GM18526 (cell line): ENCODE data around the gene PMAIP1.

ENCODE experiments used
- POLR2A ChIP-seq: IDR thresholded peaks from 3 replicates; pipeline ENCODE4 v1.6.1; 2011; ENCODE audit not compliant: insufficient read length; ENCODE audit errors: extremely low read depth

Gene PMAIP1

DNA sequence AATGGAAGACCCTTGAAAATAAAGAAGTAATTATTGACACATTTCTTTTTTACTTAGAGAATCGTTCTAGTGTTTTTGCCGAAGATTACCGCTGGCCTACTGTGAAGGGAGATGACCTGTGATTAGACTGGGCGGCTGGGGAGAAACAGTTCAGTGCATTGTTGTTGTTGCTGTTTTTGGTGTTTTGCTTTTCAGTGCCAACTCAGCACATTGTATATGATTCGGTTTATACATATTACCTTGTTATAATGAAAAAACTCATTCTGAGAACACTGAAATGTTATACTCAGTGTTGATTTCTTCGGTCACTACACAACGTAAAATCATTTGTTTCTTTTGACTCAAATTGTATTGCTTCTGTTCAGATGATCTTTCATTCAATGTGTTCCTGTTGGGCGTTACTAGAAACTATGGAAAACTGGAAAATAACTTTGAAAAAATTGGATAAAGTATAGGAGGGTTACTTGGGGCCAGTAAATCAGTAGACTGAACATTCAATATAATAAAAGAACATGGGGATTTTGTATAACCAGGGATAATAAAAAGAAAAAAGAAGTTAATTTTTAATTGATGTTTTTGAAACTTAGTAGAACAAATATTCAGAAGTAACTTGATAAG lies 3.3 kb downstream of the PMAIP1 start:
- TF ChIP-seq POLR2A: no peak

GRCh38 chr18:59904011-59904601 lies 4.3 kb downstream of the PMAIP1 start:
- no peak for TF ChIP-seq POLR2A

GRCh38 chr18:59905686-59906091 lies 5.9 kb downstream of the PMAIP1 start:
- TF ChIP-seq POLR2A: no peak

DNA sequence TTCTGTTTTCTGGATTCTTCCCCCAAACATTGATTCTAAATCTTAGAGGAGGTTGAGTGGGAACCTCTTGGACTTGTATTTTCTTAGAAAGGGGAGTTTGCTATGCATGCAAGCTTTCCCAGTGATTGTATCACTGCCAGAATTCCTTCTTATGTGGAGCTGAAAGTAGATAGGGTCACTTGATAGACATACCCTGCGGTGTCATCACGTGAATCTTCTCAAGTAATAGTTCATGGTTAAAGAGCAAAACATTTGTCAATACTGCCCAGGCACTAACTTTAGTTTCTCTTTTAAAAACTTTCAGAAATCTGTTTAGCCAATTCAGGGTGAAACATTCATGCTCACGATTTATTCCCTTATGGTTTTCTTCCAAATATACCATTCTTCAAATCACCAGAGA lies 6.4 kb downstream of the PMAIP1 start:
- TF ChIP-seq POLR2A: no peak

- TF ChIP-seq POLR2A: no peak
Observed at GRCh38 chr18:59907172-59907571, 7.4 kb downstream of the PMAIP1 start.

DNA sequence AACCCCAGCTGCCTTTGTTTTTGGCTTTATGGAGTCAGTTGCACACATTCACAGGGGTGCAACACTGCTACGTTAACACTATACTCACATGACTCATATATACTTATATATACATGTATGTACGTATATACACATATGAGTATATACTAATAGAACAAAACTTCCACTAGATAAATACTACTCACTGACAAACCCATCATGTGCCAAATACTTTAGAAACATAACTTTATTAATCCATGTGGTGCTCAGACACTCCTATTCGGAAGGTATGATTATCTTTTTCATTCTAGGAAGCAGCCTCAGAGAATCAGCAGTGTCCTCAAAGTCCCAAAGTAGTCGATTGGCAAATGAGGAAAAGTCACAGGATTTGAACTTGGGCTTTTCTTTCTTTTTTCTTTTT lies 7.9 kb downstream of the PMAIP1 start:
- TF ChIP-seq POLR2A: no peak

DNA sequence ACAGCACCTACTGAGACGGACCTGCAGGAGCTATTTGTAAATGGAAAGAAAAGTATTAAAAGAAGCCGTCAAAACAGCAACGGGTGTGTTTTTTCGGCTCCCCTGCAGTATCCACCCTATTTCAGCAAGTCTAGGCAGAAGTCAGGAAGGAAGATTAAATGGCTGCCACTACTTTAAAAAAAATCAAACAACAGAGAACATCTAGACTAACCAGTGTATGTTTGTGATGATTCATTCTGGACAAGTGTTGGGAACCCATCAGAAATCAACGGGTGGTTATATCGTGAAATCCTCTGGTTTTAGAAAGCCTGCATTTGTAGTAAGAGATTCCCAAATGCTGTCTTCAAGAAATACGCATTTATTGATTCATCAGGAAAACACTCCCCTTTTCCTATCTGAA lies 9.0 kb downstream of the PMAIP1 start:
- no peak for TF ChIP-seq POLR2A

DNA sequence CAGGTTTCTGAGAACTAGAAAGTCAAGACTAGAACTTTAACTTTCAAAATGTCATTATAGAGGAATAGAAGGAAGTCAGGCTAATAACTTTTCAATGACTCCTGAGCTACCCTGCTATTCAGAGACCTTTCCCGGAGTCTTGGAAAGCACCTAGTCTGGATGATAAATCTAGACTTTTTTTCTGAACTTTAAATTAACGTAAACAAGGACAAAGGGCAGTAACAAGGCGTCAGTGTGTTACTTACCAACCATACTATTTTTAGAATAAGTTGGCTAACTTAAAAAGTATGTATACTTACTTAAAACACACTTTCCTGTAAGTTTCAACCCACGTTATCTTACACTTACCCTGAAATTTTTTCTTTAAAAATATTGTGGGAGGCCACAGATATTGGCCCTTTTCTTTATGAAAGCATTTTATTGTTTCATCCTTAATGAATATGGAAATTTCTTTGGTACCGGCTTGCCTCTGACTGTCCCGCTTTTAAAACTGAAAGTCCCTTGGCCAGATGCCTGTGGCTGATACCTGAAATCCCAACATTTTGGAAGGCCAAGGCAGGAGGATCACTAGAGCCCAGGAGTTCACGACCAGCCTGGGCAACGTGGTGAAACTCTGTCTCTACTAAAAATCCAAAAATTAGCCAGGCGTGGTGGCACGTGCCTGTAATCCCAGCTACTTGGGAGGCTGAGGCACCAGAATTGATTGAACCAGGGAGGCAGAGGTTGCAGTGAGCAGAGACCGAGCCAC lies 9.7 kb downstream of the PMAIP1 start:
- TF ChIP-seq POLR2A: no peak

GRCh38 chr18:59910967-59911366 lies 11.2 kb downstream of the PMAIP1 start:
- TF ChIP-seq POLR2A: no peak

DNA sequence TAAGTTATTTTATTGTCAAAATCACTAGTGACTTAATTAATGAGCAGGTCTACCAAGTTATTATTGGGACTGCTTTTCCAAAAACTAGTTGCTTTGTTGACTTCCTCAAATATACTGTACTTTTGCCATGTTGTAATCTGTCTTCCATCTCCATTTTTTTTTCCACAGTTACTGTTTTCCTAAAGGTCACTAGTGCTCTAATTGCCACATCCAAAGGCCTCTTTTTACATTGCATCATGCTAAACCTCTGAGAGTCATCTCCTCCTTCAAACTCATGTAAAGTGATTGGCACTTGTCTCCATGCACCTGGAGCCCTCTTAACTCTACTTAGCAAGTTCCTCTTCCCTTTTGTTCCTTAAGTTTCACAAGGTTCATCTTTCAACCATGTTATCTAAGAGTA lies 11.8 kb downstream of the PMAIP1 start:
- no peak for TF ChIP-seq POLR2A

DNA sequence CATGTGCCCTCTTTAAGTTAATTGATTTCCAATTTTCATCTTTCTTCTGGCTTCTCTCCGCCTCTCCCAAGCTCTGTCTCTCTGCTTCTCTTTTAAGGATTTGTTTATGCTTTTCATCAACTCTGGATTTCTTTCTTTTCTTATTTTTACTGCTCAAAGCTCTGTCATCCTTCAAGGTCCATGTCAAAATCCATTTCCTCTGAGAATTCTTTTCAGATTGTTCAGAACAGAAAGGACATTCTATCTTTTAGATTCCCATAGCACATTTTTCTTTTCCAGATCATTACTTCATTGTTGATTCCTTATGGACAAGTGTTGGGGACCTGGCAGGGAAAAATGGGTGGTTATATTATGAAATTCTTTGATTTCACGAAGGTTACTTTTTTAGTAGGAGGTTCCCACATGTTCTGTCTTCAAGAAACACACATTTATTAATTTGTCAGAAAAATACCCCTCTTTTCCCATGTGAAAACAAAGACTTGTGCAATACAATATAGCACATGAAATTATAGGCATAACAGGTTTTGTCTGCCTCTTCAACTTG lies 12.3 kb downstream of the PMAIP1 start:
- no peak for TF ChIP-seq POLR2A

DNA sequence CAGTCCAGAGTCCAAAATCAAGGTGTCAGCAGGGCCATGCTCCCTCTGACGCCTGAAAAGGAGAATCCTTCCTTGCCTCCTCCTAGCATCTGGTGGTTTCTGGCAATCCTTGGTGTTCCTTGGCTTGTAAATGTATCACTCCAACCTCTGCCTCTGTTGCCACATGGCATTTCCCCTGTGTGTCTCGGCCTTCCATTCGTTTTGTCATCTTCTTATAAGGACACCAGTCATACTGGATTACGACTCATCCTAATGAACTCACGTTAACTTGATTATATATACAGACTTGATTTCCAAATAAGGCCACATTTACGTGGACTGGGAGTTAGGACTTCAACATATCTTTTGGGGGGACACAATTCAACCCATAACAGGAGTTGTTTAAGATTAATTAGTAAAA lies 15.8 kb downstream of the PMAIP1 start:
- no peak for TF ChIP-seq POLR2A

DNA sequence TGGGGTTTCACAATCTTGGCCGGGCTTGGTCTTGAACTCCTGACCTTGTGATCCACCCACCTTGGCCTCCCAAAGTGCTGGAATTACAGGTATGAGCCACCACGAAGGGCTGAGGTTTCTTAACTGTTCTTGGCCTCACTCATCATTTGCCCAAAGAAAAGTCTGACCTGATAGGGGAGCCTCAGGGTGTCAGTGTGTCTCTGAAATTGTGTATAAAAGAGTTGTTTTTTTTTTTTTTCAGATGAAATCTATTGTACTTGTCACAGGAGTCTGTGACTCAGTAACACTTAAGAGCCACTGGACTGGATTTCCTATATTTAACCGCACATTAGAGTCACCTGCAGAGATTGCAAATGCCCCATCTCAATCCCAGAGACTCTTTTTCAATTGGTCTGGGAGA lies 16.9 kb downstream of the PMAIP1 start:
- TF ChIP-seq POLR2A: no peak

DNA sequence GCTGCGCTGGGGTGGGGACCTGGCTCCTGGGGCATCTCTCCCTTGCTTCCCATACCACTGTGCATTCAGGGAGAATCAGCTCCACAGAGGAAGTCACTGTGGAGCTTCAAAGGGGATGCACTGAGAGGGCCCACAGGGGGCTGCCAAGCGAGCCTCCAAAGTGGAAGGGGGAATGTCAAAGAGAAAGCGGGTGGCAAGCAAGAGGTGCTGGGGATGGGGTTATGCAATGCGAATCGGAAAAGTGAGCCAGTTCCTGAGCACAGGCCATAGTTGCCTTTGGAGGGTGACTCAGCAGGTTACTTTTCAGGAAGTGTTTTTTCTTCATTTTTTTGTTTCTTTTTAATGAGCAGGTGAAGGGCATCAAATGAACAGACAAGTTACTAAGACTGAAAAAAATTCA lies 17.6 kb downstream of the PMAIP1 start:
- TF ChIP-seq POLR2A: no peak

DNA sequence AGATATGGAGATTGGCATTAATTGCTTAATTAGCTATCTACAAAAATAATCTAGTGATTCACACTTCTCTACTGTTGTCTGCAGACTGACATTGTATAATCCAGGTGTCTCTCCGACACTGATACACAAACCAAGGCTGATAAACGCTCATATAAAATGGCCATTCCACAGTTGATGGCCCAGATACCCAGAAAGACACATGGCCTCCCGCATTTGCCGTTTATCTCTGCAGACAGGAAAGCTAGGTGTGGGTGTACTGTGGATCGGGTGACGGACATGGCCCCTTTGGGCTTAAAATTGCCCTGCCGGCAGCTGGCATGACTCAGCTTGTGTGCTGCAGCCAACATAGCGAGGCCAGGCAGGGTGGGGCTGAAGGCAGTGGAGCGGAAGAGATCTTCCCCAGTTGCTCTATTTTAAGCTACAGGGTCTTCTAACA lies 18.5 kb downstream of the PMAIP1 start:
- TF ChIP-seq POLR2A: peak; percentile 53

DNA sequence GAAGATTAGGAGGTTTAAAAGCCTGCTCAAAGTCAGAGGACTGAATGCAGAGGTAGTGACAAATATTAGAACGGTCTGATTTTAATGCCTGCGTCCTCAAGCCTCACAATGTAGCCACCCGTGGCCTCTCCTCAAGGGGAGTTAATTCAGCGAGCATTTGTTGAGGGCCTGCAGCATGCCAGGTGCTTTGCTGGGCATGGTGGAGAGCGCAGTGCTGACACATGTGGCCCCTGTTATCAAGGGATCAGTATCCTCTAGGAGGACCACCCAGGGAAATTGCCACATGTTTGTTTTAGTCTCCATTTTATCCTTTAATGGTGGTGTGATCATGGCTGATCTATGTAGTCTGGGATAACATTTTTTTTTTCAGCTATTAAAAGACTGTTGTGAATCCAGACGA lies 19.2 kb downstream of the PMAIP1 start:
- TF ChIP-seq POLR2A: no peak
